Transverse colon (tissue), 4 donors: ENCODE results near the gene BCL2L13.

Experiments
- EP300 ChIP-seq: sonication (generic); formaldehyde crosslinking; IDR thresholded peaks from one replicate; pipeline ENCODE4 v1.6.1; 2017; ENCODE audit warnings: antibody characterized with exemption, low read depth
- POLR2A ChIP-seq: fragments of 450-650 bp; IDR thresholded peaks from one replicate; pipeline ENCODE4 v1.6.1; 2016; ENCODE audit warnings: antibody characterized with exemption, mild to moderate bottlenecking, moderate library complexity
- POLR2AphosphoS5 ChIP-seq, 3 donors: sonication (generic); formaldehyde crosslinking; IDR thresholded peaks; one replicate each; pipeline ENCODE4 v1.6.1; 2016; ENCODE audit warnings: antibody characterized with exemption in 3 of 3
- TF ChIP-seq, protein P1 (sequence below), 5 experiments: fragments of 200-600 bp in 3 of 5; fragments of 450-650 bp in 2 of 5; sonication (generic) in 3 of 5; IDR thresholded peaks; 1 replicate in 2 of 5; 2 replicates in 3 of 5; pipeline ENCODE4 v1.5.1; 2016 to 2017; ENCODE audit warnings: antibody characterized with exemption in 5 of 5, inconsistent platforms in 3 of 5, mild to moderate bottlenecking in 2 of 5, moderate library complexity in 1 of 5

- TF ChIP-seq EP300 = no peak
- TF ChIP-seq, protein P1, sequence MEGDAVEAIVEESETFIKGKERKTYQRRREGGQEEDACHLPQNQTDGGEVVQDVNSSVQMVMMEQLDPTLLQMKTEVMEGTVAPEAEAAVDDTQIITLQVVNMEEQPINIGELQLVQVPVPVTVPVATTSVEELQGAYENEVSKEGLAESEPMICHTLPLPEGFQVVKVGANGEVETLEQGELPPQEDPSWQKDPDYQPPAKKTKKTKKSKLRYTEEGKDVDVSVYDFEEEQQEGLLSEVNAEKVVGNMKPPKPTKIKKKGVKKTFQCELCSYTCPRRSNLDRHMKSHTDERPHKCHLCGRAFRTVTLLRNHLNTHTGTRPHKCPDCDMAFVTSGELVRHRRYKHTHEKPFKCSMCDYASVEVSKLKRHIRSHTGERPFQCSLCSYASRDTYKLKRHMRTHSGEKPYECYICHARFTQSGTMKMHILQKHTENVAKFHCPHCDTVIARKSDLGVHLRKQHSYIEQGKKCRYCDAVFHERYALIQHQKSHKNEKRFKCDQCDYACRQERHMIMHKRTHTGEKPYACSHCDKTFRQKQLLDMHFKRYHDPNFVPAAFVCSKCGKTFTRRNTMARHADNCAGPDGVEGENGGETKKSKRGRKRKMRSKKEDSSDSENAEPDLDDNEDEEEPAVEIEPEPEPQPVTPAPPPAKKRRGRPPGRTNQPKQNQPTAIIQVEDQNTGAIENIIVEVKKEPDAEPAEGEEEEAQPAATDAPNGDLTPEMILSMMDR (IDR thresholded peaks at IDR 0.05) = no peak
- no peak for TF ChIP-seq POLR2AphosphoS5 (IDR thresholded peaks at IDR 0.05)
- no peak for TF ChIP-seq POLR2A
Measured at GRCh38 chr22:17648569-17648968, 10.0 kb downstream of the BCL2L13 start.
